ENCODE data around the gene KLRB1.

The KLRB1 gene

GRCh38 chr12:9606736-9607372 is 862 bp downstream of the KLRB1 start:
- H3K27ac ChIP-seq (ENCODE audit: low read length) = no peak overlapping the region
- no peak for DNase-seq

GRCh38 chr12:9606247-9606646 is 1.5 kb downstream of the KLRB1 start:
- H2AFZ ChIP-seq (ENCODE audit: low read depth, low read length) = no peak overlapping the region
- no peaks in the 10 kb centered on the region for H3K36me3 ChIP-seq (ENCODE audit: insufficient read depth, low read length)
- TF ChIP-seq CTCF (IDR thresholded peaks at IDR 0.05; ENCODE audit: borderline replicate concordance, extremely low read depth, low read length, poor library complexity, severe bottlenecking) (no peak), EZH2 (IDR thresholded peaks at IDR 0.05; ENCODE audit: borderline replicate concordance, low read depth, low read length, severe bottlenecking) (no peak)
- no peak overlapping the region for H3K9ac ChIP-seq (ENCODE audit: low read depth, low read length)
- no peaks in the 10 kb centered on the region for H3K4me1 ChIP-seq (ENCODE audit: insufficient read depth, low read length)
- peaks cover 7% of the 10 kb centered on the region for H3K9me3 ChIP-seq (ENCODE audit: insufficient read depth, low read length, severe bottlenecking)
- no peaks in the 10 kb centered on the region for H3K27me3 ChIP-seq (ENCODE audit: insufficient read depth, low read length, poor library complexity)
- no peak overlapping the region for H3K4me2 ChIP-seq (ENCODE audit: insufficient read depth, low read length)
- no peak overlapping the region for H3K27ac ChIP-seq (ENCODE audit: low read length)
- no peak overlapping the region for H3K4me3 ChIP-seq (ENCODE audit: low read depth in 1 of 2, low read length in 2 of 2)
- no peaks in the 10 kb centered on the region for H4K20me1 ChIP-seq (ENCODE audit: insufficient read depth, low read length)
- no peak for DNase-seq
- no peak for ATAC-seq (ENCODE audit: insufficient read depth, low read depth)
- no peaks in the 10 kb centered on the region for H3K79me2 ChIP-seq (ENCODE audit: insufficient read depth, low read length)

More at GRCh38 chr12:9606736-9607372, 862 bp downstream of the KLRB1 start:
- Histone ChIP-seq H3K9me3 (ENCODE audit: insufficient read depth, low read length, severe bottlenecking) (peaks cover 7% of the 10 kb centered on the region), H3K9ac (ENCODE audit: low read depth, low read length) (no peak overlapping the region), H3K4me1 (ENCODE audit: insufficient read depth, low read length) (no peaks in the 10 kb centered on the region), H3K4me2 (ENCODE audit: insufficient read depth, low read length) (no peak overlapping the region), H3K4me3 (ENCODE audit: low read depth in 1 of 2, low read length in 2 of 2) (no peak overlapping the region), H3K36me3 (ENCODE audit: insufficient read depth, low read length) (no peaks in the 10 kb centered on the region), H3K79me2 (ENCODE audit: insufficient read depth, low read length) (no peaks in the 10 kb centered on the region), H4K20me1 (ENCODE audit: insufficient read depth, low read length) (no peaks in the 10 kb centered on the region), H2AFZ (ENCODE audit: low read depth, low read length) (no peak overlapping the region), H3K27me3 (ENCODE audit: insufficient read depth, low read length, poor library complexity) (no peaks in the 10 kb centered on the region)
- TF ChIP-seq CTCF (IDR thresholded peaks at IDR 0.05; ENCODE audit: borderline replicate concordance, extremely low read depth, low read length, poor library complexity, severe bottlenecking) (no peak), EZH2 (IDR thresholded peaks at IDR 0.05; ENCODE audit: borderline replicate concordance, low read depth, low read length, severe bottlenecking) (no peak)
- no peak for ATAC-seq (ENCODE audit: insufficient read depth, low read depth)

- no peak for TF ChIP-seq EZH2 (IDR thresholded peaks at IDR 0.05; ENCODE audit: borderline replicate concordance, low read depth, low read length, severe bottlenecking)
- TF ChIP-seq CTCF (IDR thresholded peaks at IDR 0.05; ENCODE audit: borderline replicate concordance, extremely low read depth, low read length, poor library complexity, severe bottlenecking) = no peak
- no peak overlapping the region for H3K9ac ChIP-seq (ENCODE audit: low read depth, low read length)
- no peaks in the 10 kb centered on the region for H4K20me1 ChIP-seq (ENCODE audit: insufficient read depth, low read length)
- no peaks in the 10 kb centered on the region for H3K36me3 ChIP-seq (ENCODE audit: insufficient read depth, low read length)
- H3K4me1 ChIP-seq (ENCODE audit: insufficient read depth, low read length) = no peaks in the 10 kb centered on the region
- no peak overlapping the region for H2AFZ ChIP-seq (ENCODE audit: low read depth, low read length)
- H3K4me3 ChIP-seq (ENCODE audit: low read depth in 1 of 2, low read length in 2 of 2) = no peak overlapping the region
- no peaks in the 10 kb centered on the region for H3K27me3 ChIP-seq (ENCODE audit: insufficient read depth, low read length, poor library complexity)
- H3K27ac ChIP-seq (ENCODE audit: low read length) = no peak overlapping the region
- DNase-seq (no peak), ATAC-seq (ENCODE audit: insufficient read depth, low read depth) (no peak)
- no peaks in the 10 kb centered on the region for H3K79me2 ChIP-seq (ENCODE audit: insufficient read depth, low read length)
- no peak overlapping the region for H3K4me2 ChIP-seq (ENCODE audit: insufficient read depth, low read length)
- H3K9me3 ChIP-seq (ENCODE audit: insufficient read depth, low read length, severe bottlenecking) = peaks cover 5% of the 10 kb centered on the region
Measured at GRCh38 chr12:9605483-9605882, 2.2 kb downstream of the KLRB1 start.

Data from DND-41 (cell line).